HepG2 (cell line): ENCODE data around the gene NTSR2. TPM values are rescaled to one million over a fixed set of nuclear protein-coding genes. Genes with fewer than 3 reads are reported as not detected.

Source experiments
- CBX1 ChIP-seq: IDR thresholded peaks from one replicate; pipeline ENCODE4 v1.6.1; 2016; ENCODE audit warnings: antibody characterized with exemption, low read depth
- CBX2 ChIP-seq, 2 experiments: fragments of 200-600 bp in 1 of 2; sonication (generic); formaldehyde crosslinking in 1 of 2; IDR thresholded peaks; 2 replicates each; pipeline versions ENCODE4 v1.7.0 to v1.8.1; 2018 to 2022; ENCODE audit warnings: low read depth in 2 of 2, low read length in 1 of 2, mild to moderate bottlenecking in 1 of 2, missing genetic modification reagents in 1 of 2
- CEBPG ChIP-seq: IDR thresholded peaks from 2 replicates; pipeline ENCODE4 v1.6.1; 2016
- FOSL2 ChIP-seq: sonication (generic); formaldehyde crosslinking; IDR thresholded peaks from 2 replicates; pipeline ENCODE4 v1.4.0; 2020; ENCODE audit warnings: missing genetic modification reagents
- HIVEP1 ChIP-seq: sonication (generic); formaldehyde crosslinking; IDR thresholded peaks from 2 replicates; pipeline ENCODE4 v1.4.0; 2020; ENCODE audit warnings: mild to moderate bottlenecking, missing genetic modification reagents
- HMG20A ChIP-seq: IDR thresholded peaks from 2 replicates; pipeline ENCODE4 v1.6.1; 2016; ENCODE audit warnings: borderline replicate concordance
- KDM2A ChIP-seq: sonication (generic); formaldehyde crosslinking; IDR thresholded peaks from 2 replicates; pipeline ENCODE4 v1.4.0; 2020; ENCODE audit warnings: low read depth, missing genetic modification reagents, borderline replicate concordance
- KDM4B ChIP-seq: sonication (generic); formaldehyde crosslinking; IDR thresholded peaks from 2 replicates; pipeline ENCODE4 v1.4.0; 2020; ENCODE audit warnings: missing genetic modification reagents
- KIAA2018 ChIP-seq: sonication (generic); formaldehyde crosslinking; IDR thresholded peaks from 2 replicates; pipeline ENCODE4 v1.5.0; 2020; ENCODE audit warnings: mild to moderate bottlenecking, missing genetic modification reagents, borderline replicate concordance
- PPARG ChIP-seq: conservative IDR thresholded peaks from 2 replicates; pipeline ENCODE4 v1.6.1; 2016; ENCODE audit warnings: missing biosample characterization, missing genetic modification reagents
- RXRB ChIP-seq: IDR thresholded peaks from 2 replicates; pipeline ENCODE4 v1.6.1; 2016; ENCODE audit warnings: borderline replicate concordance, missing genetic modification reagents, missing compliant biosample characterization
- SMAD9 ChIP-seq: sonication (generic); formaldehyde crosslinking; IDR thresholded peaks from 2 replicates; pipeline ENCODE4 v1.5.1; 2020; ENCODE audit warnings: mild to moderate bottlenecking, missing genetic modification reagents
- SP5 ChIP-seq: IDR thresholded peaks from 2 replicates; pipeline ENCODE4 v1.6.1; 2016; ENCODE audit warnings: low read depth, borderline replicate concordance
- TRIM22 ChIP-seq: fragments of 450-650 bp; IDR thresholded peaks from 2 replicates; pipeline ENCODE4 v1.6.1; 2017
- ZBTB33 ChIP-seq: sonication (generic); formaldehyde crosslinking; IDR thresholded peaks from 2 replicates; pipeline ENCODE4 v1.4.0; 2020; ENCODE audit warnings: missing genetic modification reagents
- ZBTB7B ChIP-seq: sonication (generic); formaldehyde crosslinking; IDR thresholded peaks from 2 replicates; pipeline ENCODE4 v1.4.0; 2020; ENCODE audit warnings: missing genetic modification reagents
- ZFAT ChIP-seq: sonication (generic); formaldehyde crosslinking; conservative IDR thresholded peaks from 2 replicates; pipeline ENCODE4 v1.8.1; 2023; ENCODE audit warnings: missing genetic modification reagents, inconsistent platforms
- ZNF7 ChIP-seq: IDR thresholded peaks from 2 replicates; pipeline ENCODE4 v1.6.1; 2016; ENCODE audit warnings: missing biosample characterization, missing genetic modification reagents
- polyA plus RNA-seq, 8 experiments: library from polyadenylated mRNA; depleted of rRNA in 3 of 8; stranded (reverse) in 7 of 8; unstranded in 1 of 8; fragments of >200 nt; fragmentation: Illumina TruSeq in 4 of 8; extraction: Trizol in 4 of 8; gene quantifications; 2 replicates each; pipeline versions ENCODE4 v1.2.1 to v1.2.3, GENCODE V29; 2011 to 2016; ENCODE audit warnings: low read depth in 4 of 8, missing spikeins in 1 of 8, mixed read lengths in 1 of 8; ENCODE audit not compliant: insufficient read depth in 1 of 8
- total RNA-seq, 5 experiments: library from RNA; depleted of rRNA; stranded (reverse); fragments of >200 nt; fragmentation: Illumina TruSeq; extraction: Trizol; gene quantifications; 2 replicates each; pipeline ENCODE4 v1.2.3, GENCODE V29; 2016; ENCODE audit warnings: low read depth in 1 of 5

The NTSR2 gene
- total and polyA plus RNA-seq, 2 of the 13 experiments (the other 11 are each of a cell fraction or from before 2014, with no cell fraction given) = not detected

DNA sequence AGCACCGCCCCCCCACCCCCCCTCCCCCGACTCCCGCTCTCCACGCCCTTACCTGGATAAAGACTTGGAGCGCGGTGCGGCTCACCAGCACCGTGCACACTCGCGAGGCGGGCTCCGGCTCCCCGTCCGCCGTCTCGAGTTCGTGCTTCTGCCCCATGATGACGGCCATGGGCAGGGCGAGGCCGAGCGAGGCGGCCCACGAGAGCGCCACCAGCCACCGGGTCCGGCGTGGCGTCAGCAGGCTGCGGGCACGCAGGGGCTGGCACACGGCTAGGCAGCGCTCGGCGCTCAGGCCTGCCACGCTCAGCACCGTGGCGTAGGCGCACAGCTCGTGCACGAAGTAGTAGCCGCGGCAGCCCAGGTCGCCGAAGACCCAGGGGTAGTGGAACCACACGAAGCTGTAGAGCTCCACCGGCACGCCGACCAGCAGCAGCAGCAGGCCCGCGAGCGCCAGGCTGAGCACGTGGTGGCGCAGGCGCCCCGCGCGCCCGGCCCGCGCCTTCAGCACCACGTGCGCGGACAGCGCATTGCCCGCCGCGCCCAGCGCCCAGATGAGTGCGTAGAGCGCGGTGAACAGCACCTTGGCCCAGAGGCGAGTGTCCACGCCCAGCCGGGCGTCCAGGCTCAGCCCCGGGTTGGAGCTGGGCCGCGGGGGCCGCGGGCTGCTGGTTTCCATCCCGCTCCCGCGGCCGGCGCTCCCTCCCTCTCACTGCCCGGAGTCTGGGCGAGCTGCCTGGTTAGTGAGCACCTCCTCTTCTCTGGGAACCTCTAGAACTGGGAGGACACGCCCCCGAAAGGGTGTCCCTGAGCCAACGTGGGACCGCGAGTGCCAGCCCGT lies at the start of gene NTSR2 (continued):
- TF ChIP-seq SMAD9 (CRISPR knock-in tag) = no peak
- TF ChIP-seq ZBTB7B (CRISPR knock-in tag) = peak; percentile 70; the same call in 1 of the 2 replicates
- 0 out of 2 replicates have a peak, but pooled peaks have one; percentile 60 for TF ChIP-seq ZNF7 (CRISPR knock-in tag)
- peak; percentile 71 for TF ChIP-seq FOSL2 (CRISPR knock-in tag)
- peak; percentile 92 for TF ChIP-seq ZBTB33 (CRISPR knock-in tag)
- peak; percentile 39; the same call in 1 of the 2 replicates for TF ChIP-seq HMG20A (CRISPR knock-in tag)
- TF ChIP-seq HIVEP1 (CRISPR knock-in tag) = peak; percentile 62; the same call in 1 of the 2 replicates
- TF ChIP-seq KDM2A (CRISPR knock-in tag) = peak; percentile 95
- peak; percentile 86 for TF ChIP-seq RXRB (CRISPR knock-in tag)
- TF ChIP-seq TRIM22 = no peak
- peak; percentile 59; the same call in 1 of the 2 replicates for TF ChIP-seq CEBPG (CRISPR knock-in tag)
- peak; percentile 90; the same call in 1 of the 2 replicates for TF ChIP-seq KDM4B
- TF ChIP-seq CBX1 = peak; percentile 53
- no peak for TF ChIP-seq KIAA2018 (CRISPR knock-in tag)
- no peak for TF ChIP-seq CBX2 (IDR thresholded peaks at IDR 0.05; ENCODE audit: low read depth, low read length)
- TF ChIP-seq CBX2 (CRISPR knock-in tag; IDR thresholded peaks at IDR 0.05; ENCODE audit: low read depth) = peak; percentile 99
- peak; percentile 92 for TF ChIP-seq PPARG (CRISPR knock-in tag)
- TF ChIP-seq SP5 (CRISPR knock-in tag) = peak; percentile 68
- peak; percentile 94 for TF ChIP-seq ZFAT (CRISPR knock-in tag)
